ENCODE measurements around the gene ZNF169.
"Not testable (repeated sequence)": the region's sequence is repeated elsewhere in the genome, so short reads cannot be mapped to it uniquely, and the experiment has no call there.

ZNF169 gene

GRCh38 chr9:94259077-94259862, at the start of gene ZNF169:
TSS of gene ZNF169 (plus strand) at chr9:94259298. CDS start at chr9:94278813, 19,515 bp downstream.
- DNase-seq (ENCODE audit: low read depth in 2 of 2), result peak; percentile 75 to 77

- DNase-seq (ENCODE audit: low read depth in 2 of 2), result no peak
Measured at GRCh38 chr9:94210616-94211603, 48.2 kb upstream of the ZNF169 start.

- no peak for DNase-seq (ENCODE audit: low read depth in 2 of 2)
Measured at GRCh38 chr9:94212091-94212490, 47.0 kb upstream of the ZNF169 start.

GRCh38 chr9:94212531-94212930, 46.6 kb upstream of the ZNF169 start:
- DNase-seq (ENCODE audit: low read depth in 2 of 2), result no peak

- peak; percentile 25 to 39 for DNase-seq (ENCODE audit: low read depth in 2 of 2)
Measured at GRCh38 chr9:94213511-94214124, 45.5 kb upstream of the ZNF169 start.

- no peak for DNase-seq (ENCODE audit: low read depth in 2 of 2)
Measured at GRCh38 chr9:94222870-94223269, 36.2 kb upstream of the ZNF169 start.

- DNase-seq (ENCODE audit: low read depth in 2 of 2), result not testable (repeated sequence)
Measured at GRCh38 chr9:94225413-94225812, 33.7 kb upstream of the ZNF169 start.

GRCh38 chr9:94228616-94229015, 30.5 kb upstream of the ZNF169 start:
- DNase-seq (ENCODE audit: low read depth in 2 of 2), result no peak

- no peak for DNase-seq (ENCODE audit: low read depth in 2 of 2)
Measured at GRCh38 chr9:94232428-94232827, 26.7 kb upstream of the ZNF169 start.

- not testable (repeated sequence) for DNase-seq (ENCODE audit: low read depth in 2 of 2)
Measured at GRCh38 chr9:94241098-94241497, 18.0 kb upstream of the ZNF169 start.

GRCh38 chr9:94245651-94246050, 13.4 kb upstream of the ZNF169 start:
- no peak for DNase-seq (ENCODE audit: low read depth in 2 of 2)

- DNase-seq (ENCODE audit: low read depth in 2 of 2), result no peak
Measured at GRCh38 chr9:94250456-94250855, 8.6 kb upstream of the ZNF169 start.

- DNase-seq (ENCODE audit: low read depth in 2 of 2), result no peak
Measured at GRCh38 chr9:94256007-94256406, 3.1 kb upstream of the ZNF169 start.

GRCh38 chr9:94265626-94266402, 6.7 kb downstream of the ZNF169 start:
- DNase-seq (ENCODE audit: low read depth in 2 of 2), result not testable (repeated sequence)

GRCh38 chr9:94269264-94269663, 10.2 kb downstream of the ZNF169 start:
- DNase-seq (ENCODE audit: low read depth in 2 of 2), result no peak

GRCh38 chr9:94270009-94270408, 10.9 kb downstream of the ZNF169 start:
- no peak for DNase-seq (ENCODE audit: low read depth in 2 of 2)

- not testable (repeated sequence) for DNase-seq (ENCODE audit: low read depth in 2 of 2)
Measured at GRCh38 chr9:94277029-94277428, 17.9 kb downstream of the ZNF169 start.

GRCh38 chr9:94277885-94278536, 18.9 kb downstream of the ZNF169 start:
- no peak for DNase-seq (ENCODE audit: low read depth in 2 of 2)

- DNase-seq (ENCODE audit: low read depth in 2 of 2), result no peak
Measured at GRCh38 chr9:94280409-94280989, 21.4 kb downstream of the ZNF169 start.

- DNase-seq (ENCODE audit: low read depth in 2 of 2), result no peak
Measured at GRCh38 chr9:94281101-94281500, 22.0 kb downstream of the ZNF169 start.
